Non-pigmented ciliary epithelial cell (primary cell): Measurements from ENCODE around the gene KDM5A.
"Not testable (repeated sequence)": the region's sequence is repeated elsewhere in the genome, so short reads cannot be mapped to it uniquely, and the experiment has no call there.

ENCODE experiments used
- DNase-seq: peaks from one replicate; pipeline ENCODE4 v3.0.0-alpha.2; 2010; ENCODE audit warnings: low read depth

KDM5A gene

GRCh38 chr12:238736-239398 lies 150.3 kb downstream of the KDM5A start:
- no peak for DNase-seq

GRCh38 chr12:238116-238515 lies 151.0 kb downstream of the KDM5A start:
- no peak for DNase-seq

GRCh38 chr12:237026-237815 lies 151.9 kb downstream of the KDM5A start:
- DNase-seq = no peak

- no peak for DNase-seq
Measured at GRCh38 chr12:236445-236844, 152.7 kb downstream of the KDM5A start.

GRCh38 chr12:235967-236366 lies 153.2 kb downstream of the KDM5A start:
- DNase-seq = not testable (repeated sequence)

GRCh38 chr12:234891-235415 lies 154.2 kb downstream of the KDM5A start:
- no peak for DNase-seq

- DNase-seq = no peak
Measured at GRCh38 chr12:234019-234418, 155.1 kb downstream of the KDM5A start.

- DNase-seq = no peak
Measured at GRCh38 chr12:233615-233968, 155.5 kb downstream of the KDM5A start.

GRCh38 chr12:232731-233614 lies 156.1 kb downstream of the KDM5A start:
- no peak for DNase-seq

GRCh38 chr12:230925-231671 lies 158.0 kb downstream of the KDM5A start:
- no peak for DNase-seq
